Activated T-cell treated with anti-CD3 and anti-CD28 coated beads, Interleukin-2, amount 50 U/mL, for 72 hours (primary cell): ENCODE data around the gene CKAP2L. TPM values are rescaled to one million over a fixed set of nuclear protein-coding genes. Genes with fewer than 3 reads are reported as not detected.

Source experiments
- ATAC-seq, 2 donors: fragments of 150-1000 bp; cut with Tn5 transposase; replicated peaks in 1 of 2; 2 replicates each; pipeline ENCODE4 v1.10.0; 2021; ENCODE audit warnings: moderate library complexity in 2 of 2, mild to moderate bottlenecking in 1 of 2
- DNase-seq, 2 donors: peaks; one replicate each; pipeline ENCODE4 v3.0.0; 2021 to 2022; ENCODE audit warnings: mixed read lengths in 1 of 2
- H3K27ac Mint-ChIP-seq: one replicate; pipeline ENCODE4 v1.8.0; 2022; ENCODE audit warnings: mild to moderate bottlenecking, moderate library complexity, mixed read lengths
- H3K27me3 Mint-ChIP-seq: one replicate; pipeline ENCODE4 v1.8.0; 2022; ENCODE audit warnings: low read depth, mixed read lengths
- H3K36me3 Mint-ChIP-seq, 2 donors: one replicate each; pipeline ENCODE4 v1.8.0; 2022; ENCODE audit warnings: mixed read lengths in 2 of 2, mild to moderate bottlenecking in 1 of 2; ENCODE audit not compliant: insufficient read depth in 2 of 2
- H3K4me1 Mint-ChIP-seq: one replicate; pipeline ENCODE4 v1.8.0; 2022; ENCODE audit warnings: low read depth, mixed read lengths
- H3K4me3 Mint-ChIP-seq, 2 donors: one replicate each; pipeline ENCODE4 v1.8.0; 2022; ENCODE audit warnings: mild to moderate bottlenecking in 2 of 2, mixed read lengths in 2 of 2, moderate library complexity in 2 of 2
- H3K9me3 Mint-ChIP-seq, 2 donors: one replicate each; pipeline ENCODE4 v1.8.0; 2022; ENCODE audit warnings: mixed read lengths in 2 of 2
- total RNA-seq, 2 donors: library from RNA; stranded (reverse); gene quantifications; one replicate each; pipeline ENCODE4 v1.2.3, GENCODE V29; 2022

CKAP2L gene
- total RNA-seq, 2 donors from 2014 or later = 45.5 to 47.7 TPM

- no peak overlapping the region for H3K27ac Mint-ChIP-seq
- H3K27me3 Mint-ChIP-seq = peaks cover 33% of the 10 kb centered on the region
- H3K4me3 Mint-ChIP-seq = no peak overlapping the region
- peaks cover 14% of the 10 kb centered on the region for H3K4me1 Mint-ChIP-seq
- peaks cover 0 to 3% of the 10 kb centered on the region in 2 donors for H3K9me3 Mint-ChIP-seq
- DNase-seq (no peak), ATAC-seq (no peak)
- H3K36me3 Mint-ChIP-seq = no peaks in the 10 kb centered on the region
These were observed 23.5 kb upstream of the CKAP2L start for GRCh38 chr2:112787729-112788393.

- Mint-ChIP-seq H3K9me3 (peaks cover 0 to 3% of the 10 kb centered on the region in 2 donors), H3K27me3 (peaks cover 38% of the 10 kb centered on the region), H3K27ac (no peak overlapping the region), H3K36me3 (no peaks in the 10 kb centered on the region), H3K4me3 (no peak overlapping the region), H3K4me1 (peaks cover 14% of the 10 kb centered on the region)
- DNase-seq = no peak
- no peak for ATAC-seq
These were observed 22.9 kb upstream of the CKAP2L start for GRCh38 chr2:112787294-112787693.

- Mint-ChIP-seq H3K27me3 (peaks cover 40% of the 10 kb centered on the region), H3K4me3 (peak within 1 kb of the TSS in 1 of 2 donors; percentile 23)
These were observed 20.1 kb upstream of the CKAP2L start, which contains the start of gene IL1A for GRCh38 chr2:112784199-112785189. TSS of gene IL1A (minus strand) at chr2:112784493. CDS start at chr2:112783770, 723 bp downstream.

GRCh38 chr2:112783187-112783714 lies 18.8 kb upstream of the CKAP2L start:
- no peaks in the 10 kb centered on the region for H3K9me3 Mint-ChIP-seq
- peaks cover 14% of the 10 kb centered on the region for H3K4me1 Mint-ChIP-seq
- no peak for DNase-seq
- ATAC-seq = no peak
- H3K36me3 Mint-ChIP-seq = no peaks in the 10 kb centered on the region
- no peak overlapping the region for H3K27ac Mint-ChIP-seq
- peak overlapping the region in 1 of 2 donors; percentile 23 for H3K4me3 Mint-ChIP-seq
- H3K27me3 Mint-ChIP-seq = peaks cover 43% of the 10 kb centered on the region

More at GRCh38 chr2:112784199-112785189, 20.1 kb upstream of the CKAP2L start, which contains the start of gene IL1A:
- no peaks in the 10 kb centered on the region for H3K36me3 Mint-ChIP-seq
- ATAC-seq (peak; percentile 72 to 79), DNase-seq (peak in 1 of 2 donors; percentile 12)
- peaks cover 14% of the 10 kb centered on the region for H3K4me1 Mint-ChIP-seq
- no peaks in the 10 kb centered on the region for H3K9me3 Mint-ChIP-seq
- H3K27ac Mint-ChIP-seq = no peak within 1 kb of the TSS

- ATAC-seq = peak; percentile 24 to 77
- peaks cover 49% of the 10 kb centered on the region for H3K27me3 Mint-ChIP-seq
- peaks cover 0 to under 1% of the 10 kb centered on the region in 2 donors for H3K9me3 Mint-ChIP-seq
- H3K4me1 Mint-ChIP-seq = peaks cover 20% of the 10 kb centered on the region
- H3K27ac Mint-ChIP-seq = no peak overlapping the region
- DNase-seq = no peak
- peaks cover 0 to under 1% of the 10 kb centered on the region in 2 donors for H3K36me3 Mint-ChIP-seq
- H3K4me3 Mint-ChIP-seq = peak overlapping the region in 1 of 2 donors; percentile 7
These were observed 17.9 kb upstream of the CKAP2L start for GRCh38 chr2:112782234-112782799.

- H3K9me3 Mint-ChIP-seq = peaks cover 6 to 8% of the 10 kb centered on the region in 2 donors
- H3K27ac Mint-ChIP-seq = no peak overlapping the region
- DNase-seq (no peak), ATAC-seq (no peak)
- peaks cover 0 to 4% of the 10 kb centered on the region in 2 donors for H3K36me3 Mint-ChIP-seq
- H3K27me3 Mint-ChIP-seq = peaks cover 64% of the 10 kb centered on the region
- H3K4me1 Mint-ChIP-seq = peaks cover 26% of the 10 kb centered on the region
- no peak overlapping the region for H3K4me3 Mint-ChIP-seq
These were observed 15.2 kb upstream of the CKAP2L start for GRCh38 chr2:112779598-112779997.

- Mint-ChIP-seq H3K9me3 (peaks cover 6 to 8% of the 10 kb centered on the region in 2 donors), H3K4me1 (peaks cover 12% of the 10 kb centered on the region), H3K27ac (peak overlapping the region; percentile 76), H3K27me3 (peaks cover 50% of the 10 kb centered on the region), H3K36me3 (peaks cover 0 to 4% of the 10 kb centered on the region in 2 donors), H3K4me3 (peak overlapping the region in 1 of 2 donors; percentile 33)
- DNase-seq = no peak
- peak in 1 of 2 donors; percentile 48 for ATAC-seq
These were observed 12.6 kb upstream of the CKAP2L start for GRCh38 chr2:112777036-112777435.

- ATAC-seq (peak in 1 of 2 donors; percentile 36), DNase-seq (no peak)
- H3K9me3 Mint-ChIP-seq = peaks cover 6 to 8% of the 10 kb centered on the region in 2 donors
- H3K27ac Mint-ChIP-seq = no peak overlapping the region
- H3K27me3 Mint-ChIP-seq = peaks cover 50% of the 10 kb centered on the region
- H3K36me3 Mint-ChIP-seq = peaks cover 0 to 4% of the 10 kb centered on the region in 2 donors
- peaks cover 12% of the 10 kb centered on the region for H3K4me1 Mint-ChIP-seq
- H3K4me3 Mint-ChIP-seq = no peak overlapping the region
These were observed 11.7 kb upstream of the CKAP2L start for GRCh38 chr2:112776113-112776512.

- H3K4me3 Mint-ChIP-seq = no peak overlapping the region
- ATAC-seq = no peak
- peaks cover 12% of the 10 kb centered on the region for H3K4me1 Mint-ChIP-seq
These were observed 10.3 kb upstream of the CKAP2L start for GRCh38 chr2:112774536-112775285.

GRCh38 chr2:112773556-112773955 lies 9.1 kb upstream of the CKAP2L start:
- peaks cover 41% of the 10 kb centered on the region for H3K27me3 Mint-ChIP-seq
- DNase-seq (no peak), ATAC-seq (no peak)
- peaks cover 12% of the 10 kb centered on the region for H3K4me1 Mint-ChIP-seq
- H3K27ac Mint-ChIP-seq = no peak overlapping the region
- H3K9me3 Mint-ChIP-seq = peaks cover 6 to 8% of the 10 kb centered on the region in 2 donors
- peaks cover 0 to 4% of the 10 kb centered on the region in 2 donors for H3K36me3 Mint-ChIP-seq
- no peak overlapping the region for H3K4me3 Mint-ChIP-seq

More at GRCh38 chr2:112774536-112775285, 10.3 kb upstream of the CKAP2L start:
- no peak for DNase-seq
- no peak overlapping the region for H3K27ac Mint-ChIP-seq
- H3K36me3 Mint-ChIP-seq = peaks cover 0 to 4% of the 10 kb centered on the region in 2 donors
- peaks cover 50% of the 10 kb centered on the region for H3K27me3 Mint-ChIP-seq
- peaks cover 6 to 8% of the 10 kb centered on the region in 2 donors for H3K9me3 Mint-ChIP-seq

- H3K4me1 Mint-ChIP-seq = peaks cover 12% of the 10 kb centered on the region
- peaks cover 0 to 4% of the 10 kb centered on the region in 2 donors for H3K36me3 Mint-ChIP-seq
- H3K27me3 Mint-ChIP-seq = peaks cover 36% of the 10 kb centered on the region
- no peak overlapping the region for H3K4me3 Mint-ChIP-seq
- DNase-seq (no peak), ATAC-seq (no peak)
- no peak overlapping the region for H3K27ac Mint-ChIP-seq
- peaks cover 6 to 8% of the 10 kb centered on the region in 2 donors for H3K9me3 Mint-ChIP-seq
These were observed 8.6 kb upstream of the CKAP2L start for GRCh38 chr2:112772911-112773475.
